HG03571 (cell line): ENCODE results near the gene ANP32B.
"Not testable (repeated sequence)": the region's sequence is repeated elsewhere in the genome, so short reads cannot be mapped to it uniquely, and the experiment has no call there.

Experiments
- ATAC-seq: cut with Tn5 transposase; IDR thresholded peaks from one replicate; pipeline ENCODE4 v1.9.1; 2021; ENCODE audit not compliant: unreplicated experiment

Gene ANP32B

DNA sequence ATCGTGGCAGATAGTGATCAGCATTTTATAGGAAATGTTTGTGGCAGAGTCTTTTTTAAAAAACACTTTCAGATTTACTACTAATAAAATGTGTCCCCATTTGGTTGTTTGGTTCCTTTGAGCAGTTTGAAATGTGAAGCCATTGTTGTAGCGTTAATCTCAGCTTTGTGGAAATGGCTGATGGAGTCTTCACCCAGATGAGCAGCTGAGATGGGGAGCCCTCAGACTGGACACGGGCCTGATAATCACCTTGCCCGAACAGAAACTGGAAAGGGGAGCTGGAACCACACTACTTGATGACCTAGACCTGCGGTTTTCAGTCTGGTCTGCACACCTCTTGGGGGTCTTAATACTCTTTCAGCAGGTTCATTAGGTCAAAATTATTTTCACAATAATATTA lies 20.6 kb upstream of the ANP32B start:
- no peak for ATAC-seq

DNA sequence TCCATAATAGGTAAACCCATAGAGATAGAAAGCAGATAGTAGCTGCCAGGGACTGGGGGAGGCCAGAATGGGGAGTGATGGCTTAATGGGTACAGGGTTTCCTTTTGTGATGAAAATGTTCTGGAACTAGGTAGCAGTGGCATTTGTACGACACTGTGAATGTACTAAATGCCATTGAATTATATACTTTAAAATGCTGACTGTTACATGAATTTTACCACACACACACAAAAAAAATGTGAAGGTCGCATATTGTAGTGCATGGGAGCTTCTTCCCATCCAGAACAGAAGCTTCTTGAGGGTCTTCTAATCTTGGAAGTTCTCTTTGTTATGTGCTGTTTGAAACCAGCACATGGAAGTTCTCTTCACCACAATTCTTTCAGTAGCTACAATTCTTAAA lies 19.9 kb upstream of the ANP32B start:
- ATAC-seq, result no peak

DNA sequence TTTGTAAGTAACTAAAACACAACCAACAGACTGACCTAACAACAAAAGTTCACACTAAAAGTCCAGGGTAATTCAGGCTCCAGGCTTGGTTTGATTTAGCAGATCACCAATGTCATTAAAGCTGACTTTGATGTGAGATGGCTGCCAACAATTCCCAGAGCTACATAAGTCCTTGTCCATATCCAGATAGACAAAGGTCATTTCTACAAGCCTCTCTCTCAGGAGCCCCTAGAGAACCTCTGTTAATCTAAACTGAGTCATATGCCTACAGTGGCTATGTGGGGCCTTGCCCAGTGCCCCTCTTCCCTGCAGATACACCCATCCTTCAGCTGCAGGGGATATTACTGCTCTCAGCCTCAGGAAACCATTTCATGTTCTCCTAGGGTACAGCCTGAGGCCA lies 18.2 kb upstream of the ANP32B start:
- no peak for ATAC-seq

DNA sequence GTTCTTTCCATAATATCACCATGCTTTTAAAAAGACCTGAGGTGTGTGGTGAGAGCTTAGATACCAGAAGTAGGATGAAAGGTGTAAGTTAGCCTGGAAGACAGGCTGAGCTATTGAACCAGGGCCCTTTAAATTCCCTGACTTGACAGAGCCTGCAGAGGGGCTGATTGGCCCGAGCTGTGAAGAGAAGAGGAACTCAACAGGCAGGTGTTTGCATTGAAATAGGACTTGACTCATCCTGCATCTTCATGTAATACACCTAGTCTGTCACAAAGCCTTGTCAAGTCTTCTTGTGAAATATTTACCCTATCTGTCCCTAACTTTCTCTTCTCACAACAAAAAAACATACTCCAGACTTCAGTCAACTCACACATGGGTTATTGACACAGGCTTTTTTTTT lies 16.6 kb upstream of the ANP32B start:
- ATAC-seq, result no peak

DNA sequence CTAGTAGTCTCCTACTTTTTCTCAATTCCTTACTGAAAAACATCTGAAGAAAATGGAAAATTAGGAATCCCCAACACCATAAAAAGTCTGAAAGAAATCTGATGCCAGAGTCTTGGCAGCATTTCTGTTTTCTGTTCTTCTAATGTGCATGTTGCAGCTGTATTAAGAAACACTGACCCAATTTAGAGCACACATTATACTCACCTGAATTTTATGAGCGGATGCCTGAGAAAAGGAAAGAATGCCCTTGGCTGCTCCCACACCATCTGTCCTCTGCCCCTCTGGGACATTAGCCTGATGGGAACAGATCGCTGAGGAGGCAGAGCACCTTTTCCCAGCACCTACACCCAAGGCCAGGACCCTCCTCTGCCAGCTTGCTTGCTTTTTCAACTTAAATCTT lies 14.1 kb upstream of the ANP32B start:
- ATAC-seq, result no peak

DNA sequence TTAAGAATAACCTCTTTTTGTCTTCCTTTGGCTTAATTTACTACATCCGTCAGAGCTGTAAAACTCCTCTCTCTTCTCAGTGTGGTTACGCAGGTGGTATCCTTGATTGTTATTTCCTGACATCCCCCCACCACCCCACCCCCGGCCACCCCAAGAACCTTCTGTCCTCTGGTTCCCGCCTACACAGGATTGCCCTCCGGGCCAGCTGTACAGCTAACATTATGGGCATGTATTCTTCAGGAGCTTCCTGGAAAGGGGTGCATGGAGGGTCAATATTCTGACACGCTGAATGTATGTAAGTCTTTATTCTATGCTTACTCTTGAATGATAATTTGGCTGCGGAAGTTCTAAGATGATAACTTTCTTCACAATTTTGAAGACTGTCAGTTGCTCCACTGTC lies 13.0 kb upstream of the ANP32B start:
- ATAC-seq, result no peak

DNA sequence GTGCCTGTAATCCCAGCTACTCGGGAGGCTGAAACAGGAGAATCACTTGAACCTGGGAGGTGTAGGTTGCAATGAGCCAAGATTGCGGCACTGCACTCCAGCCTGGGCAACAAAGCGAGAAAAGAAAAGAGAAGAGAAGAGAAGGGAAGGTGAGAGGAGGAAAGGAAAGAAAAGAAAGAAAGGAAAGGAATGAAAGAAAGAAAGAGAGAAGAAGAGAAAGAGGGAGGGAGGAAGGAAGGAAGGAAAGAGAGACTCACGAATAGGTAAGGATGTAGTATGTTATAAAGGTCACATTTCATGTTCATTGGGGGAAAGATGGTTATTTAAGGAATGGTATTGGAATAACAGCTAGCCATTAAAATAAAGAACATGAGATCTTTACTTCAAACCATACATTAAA lies 10.4 kb upstream of the ANP32B start:
- no peak for ATAC-seq

DNA sequence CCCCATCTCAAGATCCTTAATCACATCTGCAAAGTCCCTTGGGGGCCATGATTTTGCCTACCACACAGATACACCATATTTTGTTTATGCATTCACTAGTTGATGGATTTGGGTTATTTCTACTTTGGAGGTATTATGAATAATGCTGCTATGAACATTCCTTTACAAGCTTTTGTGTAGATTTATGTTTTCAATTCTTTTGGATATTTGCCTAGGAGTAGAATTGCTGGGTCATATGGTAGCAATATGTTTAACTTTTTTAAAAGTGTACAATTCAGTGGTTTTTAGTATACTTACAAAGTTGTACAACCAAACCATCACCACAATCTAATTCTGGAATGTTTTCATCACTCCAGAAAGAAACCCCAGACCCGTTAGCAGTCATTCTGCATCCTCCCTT lies 7.8 kb upstream of the ANP32B start:
- ATAC-seq, result no peak

DNA sequence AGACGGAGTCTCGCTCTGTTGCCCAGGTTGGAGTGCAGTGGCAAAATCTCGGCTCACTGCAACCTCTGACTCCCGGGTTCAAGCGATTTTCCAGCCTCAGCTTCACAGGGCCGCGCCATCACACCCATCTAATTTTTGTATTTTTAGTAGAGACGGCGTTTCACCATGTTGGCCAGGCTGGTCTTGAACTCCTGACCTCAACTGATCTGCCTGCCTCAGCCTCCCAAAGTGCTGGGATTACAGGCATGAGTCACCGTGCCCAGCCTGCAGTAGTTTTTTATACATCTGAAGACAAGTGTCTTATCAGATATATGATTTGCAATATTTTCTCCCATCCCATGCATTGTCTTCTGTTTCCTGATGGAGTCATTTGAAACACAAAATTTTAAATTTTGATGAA lies 6.5 kb upstream of the ANP32B start:
- ATAC-seq, result not testable (repeated sequence)

DNA sequence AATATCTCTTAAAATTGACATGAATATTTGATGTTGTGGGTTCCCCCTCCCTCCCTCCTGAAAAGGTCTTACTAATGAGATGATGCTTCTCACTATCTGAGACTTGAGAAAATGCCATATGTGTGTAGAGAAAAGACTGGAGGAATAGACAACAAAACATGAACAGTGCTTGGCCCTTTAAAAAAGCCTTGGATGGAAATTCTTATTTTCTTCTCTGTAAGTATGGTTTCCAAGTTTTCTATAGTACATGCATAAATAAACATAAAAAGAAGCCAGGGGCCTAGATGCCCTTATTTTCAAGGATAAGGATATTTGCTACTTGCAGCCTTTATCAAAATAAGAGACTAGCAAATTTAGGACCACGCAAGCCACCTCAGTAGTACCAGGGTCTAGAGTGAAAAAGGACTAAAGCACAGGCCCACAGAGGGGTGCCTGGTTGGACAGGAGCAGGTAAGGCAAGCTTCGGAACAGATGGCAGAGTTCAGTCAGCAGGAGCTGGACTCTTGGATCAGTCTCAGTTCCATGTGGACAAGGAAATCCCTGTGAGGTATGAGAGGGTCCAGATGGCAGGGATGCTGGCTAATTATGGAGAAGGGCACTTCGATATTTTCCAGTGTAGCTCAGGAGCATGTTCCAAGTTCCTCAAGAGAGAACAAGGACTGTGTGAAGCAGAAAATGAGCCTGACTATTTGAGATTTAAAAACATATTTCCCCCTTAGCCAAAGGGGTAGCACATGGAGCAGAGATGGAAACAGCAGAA lies 4.6 kb upstream of the ANP32B start:
- ATAC-seq, result no peak

DNA sequence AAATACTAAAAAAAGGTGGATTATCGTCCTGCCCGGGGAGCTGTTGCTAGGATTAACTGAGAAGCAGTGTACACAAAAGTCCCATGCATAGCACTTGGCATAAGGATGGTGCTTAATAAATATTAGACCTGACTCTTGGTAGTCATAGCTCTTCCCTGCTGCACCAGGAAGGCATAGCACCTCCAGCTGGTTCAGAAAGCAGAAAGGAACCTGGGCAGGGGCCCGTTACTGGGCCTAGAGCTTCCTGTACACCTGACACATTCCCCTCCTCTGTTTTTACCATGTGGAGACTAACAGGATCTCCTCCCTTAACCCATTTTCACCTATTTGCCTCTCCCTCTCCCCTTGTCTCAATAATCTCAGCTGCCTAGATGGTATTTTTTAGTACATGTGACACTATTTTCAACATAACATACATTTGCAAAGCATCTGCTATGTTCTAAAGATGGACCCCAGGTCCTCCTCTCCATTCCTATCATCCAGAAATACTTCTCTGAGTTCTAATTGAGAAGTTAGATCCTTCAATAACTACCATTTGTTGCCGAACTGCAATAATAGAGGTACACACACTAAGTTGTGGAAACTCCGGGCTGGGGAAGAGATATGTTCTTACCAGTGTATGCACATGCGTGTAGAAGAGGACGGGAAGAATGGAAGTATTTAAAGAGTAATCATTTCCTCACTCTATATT lies 3.2 kb upstream of the ANP32B start:
- ATAC-seq, result no peak

DNA sequence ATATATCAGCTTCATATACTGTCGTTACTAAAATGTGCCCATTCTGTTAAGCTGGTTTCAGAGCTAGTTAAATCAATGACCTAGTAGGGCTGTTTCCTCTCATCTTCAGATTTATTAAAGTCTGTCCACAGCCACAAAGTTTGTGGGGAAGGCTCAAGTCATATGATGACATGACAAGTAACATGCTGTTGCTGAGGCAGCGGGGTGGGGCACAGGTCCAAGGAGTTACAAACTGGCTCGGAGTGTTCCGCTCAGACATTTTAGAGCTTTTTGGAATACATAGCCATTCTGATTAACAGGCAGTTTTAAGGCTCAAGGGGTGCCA lies 2.7 kb upstream of the ANP32B start:
- ATAC-seq, result no peak

DNA sequence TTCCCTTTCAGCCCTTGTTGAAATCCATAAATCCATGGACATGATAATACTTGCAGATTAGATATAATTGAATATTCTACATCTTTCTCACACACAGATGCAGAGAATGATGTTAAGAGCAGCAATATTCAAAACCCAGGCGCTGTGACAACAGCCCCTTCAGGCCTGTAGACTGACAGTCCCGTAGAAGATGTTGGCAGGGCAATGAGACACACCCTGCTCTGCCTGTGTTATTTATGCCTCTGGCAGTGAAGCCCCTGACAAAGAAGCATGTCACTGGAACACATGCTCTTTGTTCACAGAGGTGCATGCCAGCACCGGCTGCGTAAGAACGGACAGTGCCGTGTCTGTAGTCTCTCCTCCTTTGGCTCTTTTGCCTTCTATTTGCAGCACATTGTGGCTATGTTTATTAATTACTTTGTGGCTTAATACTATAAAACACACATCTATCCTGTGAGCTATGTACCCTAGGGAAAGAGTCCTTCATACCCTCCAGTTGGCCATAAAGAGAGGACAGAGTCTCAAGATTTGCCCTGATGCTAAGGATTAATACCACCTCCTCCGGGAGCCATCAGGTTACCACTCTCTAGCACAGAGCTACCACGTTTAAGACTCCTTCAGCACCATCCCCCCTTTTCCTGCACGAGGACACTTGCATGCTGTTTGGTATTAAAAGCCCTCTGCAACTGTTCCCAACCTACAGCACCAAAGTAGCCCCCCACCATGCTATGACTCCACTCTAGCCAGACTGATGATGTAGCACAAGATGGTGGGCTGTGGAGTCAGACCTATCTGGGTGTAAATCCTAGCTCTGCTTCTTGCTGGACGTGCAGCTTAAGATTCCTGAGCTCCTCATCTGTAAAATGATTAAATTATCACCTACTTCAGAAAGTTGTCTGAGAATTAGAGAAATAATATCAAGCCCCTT lies 2.0 kb upstream of the ANP32B start:
- no peak for ATAC-seq

DNA sequence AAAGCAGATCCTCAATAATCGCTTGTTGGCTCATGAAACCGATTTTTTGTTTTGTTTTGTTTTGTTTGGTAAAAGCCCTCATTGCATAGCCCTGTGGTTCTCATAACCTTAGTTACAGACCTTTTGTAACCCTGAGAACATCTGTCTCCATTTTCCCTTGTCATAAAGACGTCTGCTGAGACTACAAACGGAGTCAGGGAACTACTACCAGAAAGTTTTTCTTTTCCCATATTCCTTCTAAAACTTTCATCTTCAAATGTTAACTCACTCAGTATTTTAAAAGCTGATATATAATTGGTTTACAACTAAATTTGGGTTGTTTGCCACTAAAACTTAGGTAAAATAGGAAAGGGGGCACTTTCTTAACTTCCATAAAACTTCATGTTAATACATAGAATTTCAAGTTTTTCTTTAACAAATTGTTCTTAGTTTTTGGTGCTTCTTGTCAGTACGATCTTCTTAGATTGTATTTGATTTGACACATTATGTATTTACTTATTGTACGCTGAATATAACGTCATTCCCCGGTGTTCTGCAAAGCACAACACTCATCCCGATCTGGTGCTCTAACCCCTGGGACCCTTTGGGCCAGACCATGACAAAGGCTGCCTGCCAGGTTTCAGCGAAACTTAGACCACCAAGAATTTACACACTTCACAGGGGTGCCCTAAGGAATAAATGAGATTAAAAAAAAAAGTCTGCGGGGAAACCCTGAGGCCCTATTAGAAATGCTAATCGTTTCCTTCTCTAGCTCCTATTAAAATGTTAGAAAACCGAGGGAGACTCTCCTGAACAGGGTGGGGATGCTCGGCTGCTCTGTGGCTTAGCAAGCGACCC lies 1.1 kb upstream of the ANP32B start:
- ATAC-seq, result no peak

DNA sequence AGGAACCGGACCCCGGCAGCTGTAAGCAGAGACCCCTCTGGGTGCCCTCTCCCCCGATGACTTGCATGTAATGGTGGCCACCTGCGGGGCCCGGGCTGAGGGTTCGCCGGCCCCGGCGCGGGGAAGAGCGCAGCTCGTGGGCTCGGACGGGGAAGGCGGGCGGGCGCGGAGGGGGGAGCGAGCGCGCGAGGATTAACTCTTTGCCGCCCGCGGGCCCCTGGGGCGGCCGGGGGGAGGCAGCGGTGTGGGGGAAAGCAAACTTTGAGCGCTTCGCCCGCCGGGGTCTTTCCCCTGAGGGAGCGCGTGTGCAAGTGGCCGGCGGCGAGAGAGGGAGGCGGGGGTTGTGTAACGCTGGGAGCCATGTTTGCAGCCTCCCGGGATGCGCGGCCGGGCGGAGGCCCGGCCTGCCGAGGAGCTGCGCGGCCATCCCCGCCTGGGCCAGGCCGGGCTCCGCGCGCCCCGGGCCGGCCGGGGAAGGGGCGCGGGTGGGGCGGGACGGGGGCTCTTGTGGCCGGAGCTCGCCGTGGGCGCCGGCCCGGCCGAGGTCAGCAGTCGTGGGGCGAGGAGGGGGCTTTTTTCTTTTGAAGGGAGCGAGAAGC lies 547 bp downstream of the ANP32B start:
- ATAC-seq, result peak; percentile 6

DNA sequence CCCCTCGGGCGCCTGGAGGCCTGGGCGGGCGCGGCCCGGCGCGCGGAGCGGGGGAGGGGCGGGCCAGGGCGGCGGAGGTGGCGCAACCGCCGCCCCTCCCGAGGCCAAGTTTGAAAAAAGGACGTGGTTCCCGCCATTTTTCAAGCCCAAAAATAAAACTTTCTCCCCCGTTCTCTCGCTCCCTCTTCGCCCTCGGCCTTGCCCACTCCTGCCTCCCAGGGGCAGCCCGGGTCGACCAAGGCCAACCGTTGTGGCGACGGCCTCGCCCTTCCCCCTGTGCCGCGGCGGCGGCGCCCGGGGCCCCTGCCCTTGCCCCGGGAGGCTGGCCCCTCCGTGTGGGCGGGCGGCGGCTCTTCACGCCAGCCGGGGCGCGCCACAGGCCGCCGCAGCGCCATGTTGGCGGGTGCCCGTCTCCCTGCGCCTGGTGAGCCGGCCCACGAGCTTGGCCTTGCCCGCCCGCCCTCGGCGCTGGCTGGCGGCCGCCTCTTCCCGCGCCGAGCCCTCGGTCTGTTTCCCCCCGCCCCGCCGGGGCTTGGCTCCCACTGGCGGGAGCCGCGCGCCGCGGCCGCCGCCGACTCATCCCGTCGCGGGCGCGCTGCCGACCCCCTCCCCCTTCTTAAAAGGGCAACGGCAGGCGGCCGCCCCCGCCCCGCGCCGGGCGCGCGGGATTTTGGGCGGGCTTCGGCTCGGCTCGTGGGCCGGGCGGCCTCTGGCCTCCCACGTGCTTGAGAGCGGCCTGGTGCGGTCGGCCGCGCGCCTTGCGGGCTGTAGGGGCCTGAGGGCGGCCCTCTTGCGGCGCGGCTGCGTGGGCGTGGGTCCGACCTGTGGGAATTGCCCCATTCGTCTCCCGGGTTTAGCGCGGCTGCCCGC lies 1.3 kb downstream of the ANP32B start:
- ATAC-seq, result peak; percentile 25

DNA sequence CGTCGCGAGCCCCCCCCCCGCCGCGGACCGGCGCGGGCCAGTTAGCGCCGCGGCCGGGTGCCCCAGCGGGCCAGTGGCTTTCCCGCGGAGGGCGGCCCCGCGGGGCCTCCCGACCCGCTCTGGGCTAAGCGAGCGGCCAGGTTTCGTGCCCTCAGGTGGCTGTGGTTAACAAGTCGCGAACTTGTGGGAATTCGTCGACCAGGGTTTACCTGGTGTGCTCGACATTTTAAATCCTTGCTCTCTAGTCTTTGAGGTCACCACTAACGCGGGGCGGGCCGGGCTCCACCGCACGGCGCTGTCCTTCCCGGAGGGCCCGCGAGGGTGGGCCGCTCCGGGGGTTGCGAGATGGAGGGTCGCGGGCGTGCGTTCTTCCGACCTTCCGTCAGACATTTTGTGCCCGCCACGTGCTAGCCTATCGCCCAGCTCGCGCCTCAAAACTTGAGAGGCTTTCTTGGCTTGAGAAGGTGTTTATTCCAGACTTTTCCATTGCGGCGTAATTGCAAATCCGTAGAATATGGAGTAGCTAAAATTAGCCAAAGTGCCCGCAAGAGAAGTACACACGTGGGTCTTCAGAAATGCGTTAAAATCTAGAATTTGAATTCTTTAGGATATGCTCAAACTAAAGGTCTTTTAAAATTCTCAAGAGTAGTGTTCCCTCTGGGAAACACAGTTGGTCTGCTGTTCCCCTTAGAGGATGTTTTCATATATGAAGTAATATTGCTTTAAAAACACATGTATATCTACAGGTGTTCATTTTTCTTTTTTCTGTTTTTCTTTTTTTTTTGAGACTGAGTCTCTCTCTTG lies 2.1 kb downstream of the ANP32B start:
- peak; percentile 3 for ATAC-seq

DNA sequence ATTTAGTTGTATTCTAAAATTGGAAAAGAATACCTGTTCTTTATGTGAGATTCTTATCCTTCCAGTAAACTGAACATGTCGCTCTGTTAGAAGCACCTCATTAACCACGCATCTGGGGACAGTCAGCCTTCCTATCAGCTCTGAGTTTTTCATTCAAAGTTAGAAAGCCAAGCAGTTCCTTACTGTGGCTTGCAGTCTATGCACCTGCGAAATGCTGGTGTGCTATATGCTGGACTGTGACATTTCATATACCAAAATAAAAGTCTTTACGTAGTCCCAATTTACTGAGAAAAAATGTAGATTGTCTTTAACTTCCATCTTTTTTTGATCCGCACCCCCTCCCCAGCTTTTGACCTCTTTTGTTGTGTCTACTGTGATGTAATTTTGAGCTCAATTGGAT lies 4.3 kb downstream of the ANP32B start:
- ATAC-seq, result no peak

DNA sequence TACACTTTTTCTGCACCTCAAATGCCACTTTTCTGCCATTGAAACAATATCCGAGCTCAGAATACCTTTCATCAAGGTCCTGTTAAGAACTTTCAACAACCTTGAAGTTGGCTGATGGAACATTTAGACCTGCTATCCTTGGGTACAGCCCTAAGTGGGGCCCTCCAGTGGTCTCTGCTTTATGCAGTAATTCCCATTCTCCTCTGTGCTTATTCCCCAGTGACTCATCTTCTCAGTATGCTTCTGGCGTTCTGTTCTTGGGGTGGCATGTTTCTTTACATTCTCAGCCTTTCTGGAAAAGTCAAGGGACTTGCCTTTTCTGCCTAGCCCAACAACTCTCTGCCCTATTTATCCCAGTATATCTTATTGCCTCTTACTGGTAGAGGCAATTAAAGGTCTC lies 7.1 kb downstream of the ANP32B start:
- ATAC-seq, result no peak
